HCT116 (cell line): ENCODE measurements around the gene CHST11. TPM values are rescaled to one million over a fixed set of nuclear protein-coding genes. Genes with fewer than 3 reads are reported as not detected.

Experiments used
- ATAC-seq: fragments of 200-7000 bp; cut with Tn5 transposase; 2 replicates; pipeline ENCODE4 v1.9.1; 2020; ENCODE audit warnings: mild to moderate bottlenecking, moderate library complexity
- BruUV-seq: library from RNA; stranded (reverse); fragments of 400-500 nt; replicated peaks from 2 replicates; lab custom pipeline; 2021; lab: Mats Ljungman, UMichigan
- CTCF ChIA-PET: fragments of 300-600 bp; sonication (Branson Sonifier 250); formaldehyde crosslinking; loops from one replicate; lab custom pipeline; 2021; ENCODE audit warnings: antibody characterized with exemption; lab: Charles Lee
- POLR2A ChIA-PET: fragments of 300-600, 350-600 bp; sonication (Branson Sonifier 250); formaldehyde crosslinking; loops from one replicate; lab custom pipeline; 2021; ENCODE audit warnings: antibody characterized with exemption; lab: Charles Lee
- RAD21 ChIA-PET, 2 experiments: fragments of 300-600 bp; sonication (Branson Sonifier 250); formaldehyde crosslinking; loops; one replicate each; lab custom pipeline; 2023; ENCODE audit warnings: low total read pairs in 2 of 2; ENCODE audit not compliant: uncharacterized antibody in 2 of 2, unreplicated experiment in 2 of 2, low non-redundant PET in 1 of 2; lab: Charles Lee
- DNase-seq: peaks from one replicate; pipeline ENCODE4 v3.0.0-alpha.2; 2010; ENCODE audit warnings: low read depth, low spot score
- H2AFZ ChIP-seq: fragments of 200-600 bp; shearing (Covaris generic), sonication (generic); 2 replicates; pipeline ENCODE4 v1.6.1; 2017; ENCODE audit warnings: low read depth, mixed run types, mixed read lengths, antibody characterized with exemption, low read length; ENCODE audit not compliant: poor library complexity, severe bottlenecking
- H3K27ac ChIP-seq: 2 replicates; pipeline ENCODE4 v1.5.1; 2012; ENCODE audit warnings: low read depth, low read length
- H3K27me3 ChIP-seq: fragments of 200-600 bp; sonication (generic); 2 replicates; pipeline ENCODE4 v1.6.1; 2016; ENCODE audit warnings: mixed run types, low read length, mixed read lengths; ENCODE audit not compliant: insufficient read depth
- H3K36me3 ChIP-seq, 2 experiments: fragments of 200-500 bp in 1 of 2; fragments of 200-600 bp in 1 of 2; sonication (Bioruptor generic) in 1 of 2; sonication (generic) in 1 of 2; 2 replicates each; pipeline versions ENCODE4 v1.5.1 to v1.6.1; 2014 to 2016; ENCODE audit warnings: low read length in 2 of 2, inconsistent platforms in 1 of 2, mixed read lengths in 1 of 2, mixed run types in 1 of 2; ENCODE audit not compliant: insufficient read depth in 2 of 2, control insufficient read depth in 1 of 2
- H3K4me1 ChIP-seq, 2 experiments: fragments of 200-600 bp in 1 of 2; sonication (generic) in 1 of 2; 2 replicates each; pipeline versions ENCODE4 v1.5.1 to v1.6.1; 2012 to 2017; ENCODE audit warnings: low read length in 2 of 2, inconsistent platforms in 1 of 2, mild to moderate bottlenecking in 1 of 2, mixed read lengths in 1 of 2, mixed run types in 1 of 2, moderate library complexity in 1 of 2; ENCODE audit not compliant: insufficient read depth in 2 of 2, control insufficient read depth in 1 of 2
- H3K4me2 ChIP-seq: fragments of 200-600 bp; sonication (generic); 2 replicates; pipeline ENCODE4 v1.6.1; 2017; ENCODE audit warnings: mixed run types, low read length, mixed read lengths
- H3K4me3 ChIP-seq, 2 experiments: fragments of 200-600 bp in 1 of 2; sonication (generic) in 1 of 2; replicated peaks in 1 of 2; 2 replicates each; pipeline ENCODE4 v1.5.1; 2011 to 2016; ENCODE audit warnings: low read length in 2 of 2, control low read depth in 1 of 2, low read depth in 1 of 2, mild to moderate bottlenecking in 1 of 2, mixed read lengths in 1 of 2, mixed run types in 1 of 2
- H3K79me2 ChIP-seq: fragments of 200-600 bp; sonication (generic); 2 replicates; pipeline ENCODE4 v1.6.1; 2017; ENCODE audit warnings: mild to moderate bottlenecking, mixed run types, low read length, moderate library complexity, mixed read lengths; ENCODE audit not compliant: insufficient read depth
- H3K9ac ChIP-seq: fragments of 200-600 bp; sonication (generic); 2 replicates; pipeline ENCODE4 v1.6.1; 2016; ENCODE audit warnings: low read length, mixed read lengths
- H3K9me2 ChIP-seq: fragments of 200-600 bp; sonication (generic), shearing (Covaris generic); 2 replicates; pipeline ENCODE4 v1.6.1; 2017; ENCODE audit warnings: mixed run types, mild to moderate bottlenecking, moderate library complexity; ENCODE audit not compliant: insufficient read depth
- H3K9me3 ChIP-seq, 2 experiments: fragments of 200-500 bp in 1 of 2; fragments of 200-600 bp in 1 of 2; sonication (Bioruptor generic) in 1 of 2; sonication (generic) in 1 of 2; 2 replicates each; pipeline ENCODE4 v1.6.1; 2014 to 2017; ENCODE audit warnings: low read length in 2 of 2, mixed read lengths in 2 of 2, inconsistent platforms in 1 of 2, low read depth in 1 of 2, mild to moderate bottlenecking in 1 of 2, mixed run types in 1 of 2, moderate library complexity in 1 of 2; ENCODE audit not compliant: control insufficient read depth in 1 of 2, insufficient read depth in 1 of 2
- H4K20me1 ChIP-seq: fragments of 200-600 bp; sonication (generic), shearing (Covaris generic); 2 replicates; pipeline ENCODE4 v1.6.1; 2017; ENCODE audit warnings: mixed run types, mild to moderate bottlenecking, moderate library complexity; ENCODE audit not compliant: insufficient read depth
- ATF3 ChIP-seq: IDR thresholded peaks from 2 replicates; pipeline ENCODE4 v1.6.1; 2012
- CBX3 ChIP-seq: IDR thresholded peaks from 2 replicates; pipeline ENCODE4 v1.6.1; 2012; ENCODE audit warnings: low read depth
- CEBPB ChIP-seq: IDR thresholded peaks from 2 replicates; pipeline ENCODE4 v1.6.1; 2012; ENCODE audit warnings: low read depth
- EGR1 ChIP-seq: IDR thresholded peaks from 2 replicates; pipeline ENCODE4 v1.6.1; 2012; ENCODE audit warnings: low read depth
- ELF1 ChIP-seq: IDR thresholded peaks from 2 replicates; pipeline ENCODE4 v1.6.1; 2012; ENCODE audit warnings: low read depth, borderline replicate concordance
- EZH2phosphoT487 ChIP-seq: fragments of 200-600 bp; IDR thresholded peaks from 2 replicates; pipeline ENCODE4 v1.6.1; 2018; ENCODE audit warnings: antibody characterized with exemption, borderline replicate concordance
- FOSL1 ChIP-seq: IDR thresholded peaks from 2 replicates; pipeline ENCODE4 v1.6.1; 2012; ENCODE audit warnings: low read depth
- JUND ChIP-seq: IDR thresholded peaks from 2 replicates; pipeline ENCODE4 v1.6.1; 2012
- POLR2A ChIP-seq: IDR thresholded peaks from 2 replicates; pipeline ENCODE4 v1.7.0; 2011; ENCODE audit warnings: borderline replicate concordance; ENCODE audit not compliant: insufficient read depth, insufficient read length; ENCODE audit errors: extremely low read depth
- POLR2AphosphoS5 ChIP-seq: IDR thresholded peaks from 2 replicates; pipeline ENCODE4 v1.6.1; 2011; ENCODE audit warnings: mild to moderate bottlenecking, low read depth, low read length, moderate library complexity
- RAD21 ChIP-seq: IDR thresholded peaks from 2 replicates; pipeline ENCODE4 v1.6.1; 2012; ENCODE audit warnings: low read depth, mild to moderate bottlenecking
- REST ChIP-seq: IDR thresholded peaks from 2 replicates; pipeline ENCODE4 v1.6.1; 2012; ENCODE audit warnings: low read depth
- SIN3A ChIP-seq: IDR thresholded peaks from 2 replicates; pipeline ENCODE4 v1.6.1; 2012; ENCODE audit warnings: low read depth
- SP1 ChIP-seq: IDR thresholded peaks from 2 replicates; pipeline ENCODE4 v1.6.1; 2012; ENCODE audit warnings: low read depth
- SRF ChIP-seq: IDR thresholded peaks from 2 replicates; pipeline ENCODE4 v1.6.1; 2012; ENCODE audit warnings: low read depth
- YY1 ChIP-seq: IDR thresholded peaks from 2 replicates; pipeline ENCODE4 v1.6.1; 2011; ENCODE audit warnings: low read length, low read depth, moderate library complexity, mild to moderate bottlenecking; ENCODE audit not compliant: insufficient replicate concordance; ENCODE audit errors: extremely low read depth
- ZBTB33 ChIP-seq: IDR thresholded peaks from 2 replicates; pipeline ENCODE4 v1.6.1; 2011; ENCODE audit warnings: mild to moderate bottlenecking, low read length, moderate library complexity; ENCODE audit not compliant: insufficient replicate concordance; ENCODE audit errors: extremely low read depth
- ZFX ChIP-seq: fragments of 450-650 bp; IDR thresholded peaks from 2 replicates; pipeline ENCODE4 v1.6.1; 2017
- ZNF274 ChIP-seq: fragments of 200-500 bp; sonication (Bioruptor generic); IDR thresholded peaks from 2 replicates; pipeline ENCODE4 v1.6.1; 2014; ENCODE audit warnings: mild to moderate bottlenecking, low read depth, low read length, inconsistent platforms
- intact Hi-C: fragments of 100-400 bp; cut with micrococcal nuclease; formaldehyde crosslinking; loops from 2 replicates; pipeline ENCODE4 v1.10.0; 2022
- total RNA-seq: library from RNA; stranded (reverse); gene quantifications from one replicate; pipeline ENCODE4 v1.2.1, GENCODE V29; 2021; ENCODE audit not compliant: unreplicated experiment

CHST11 gene
- total RNA-seq, 1 experiment from 2014 or later, result 10.1 TPM

- Histone ChIP-seq H3K9me3 (peaks cover 0 to 4% of the 10 kb centered on the region in 2 experiments; a peak in 1 of 4 replicates), H3K9me2 (no peaks in the 10 kb centered on the region), H3K27ac (no peak overlapping the region), H3K4me1 (peaks cover 4 to 15% of the 10 kb centered on the region in 2 experiments; a peak in 3 of 4 replicates), H3K36me3 (no peaks in the 10 kb centered on the region), H3K4me3 (no peak overlapping the region), H2AFZ (no peak overlapping the region), H4K20me1 (no peaks in the 10 kb centered on the region), H3K79me2 (no peaks in the 10 kb centered on the region), H3K4me2 (no peak overlapping the region), H3K27me3 (no peaks in the 10 kb centered on the region), H3K9ac (no peak overlapping the region)
- ChIA-PET RAD21 (no interaction called here), CTCF (no interaction called here), POLR2A (no interaction called here)
- ATAC-seq, result no peak
- TF ChIP-seq SP1 (no peak), SIN3A (no peak), YY1 (no peak), CEBPB (no peak), JUND (no peak), ZFX (no peak), POLR2A (no peak), CBX3 (no peak), RAD21 (no peak), ELF1 (no peak), EGR1 (no peak), SRF (no peak), ATF3 (no peak), ZNF274 (no peak), REST (no peak), POLR2AphosphoS5 (no peak), ZBTB33 (no peak), FOSL1 (no peak), EZH2phosphoT487 (no peak)
- no TSS peak for BruUV-seq
- no peak for DNase-seq
- intact Hi-C loops, result no loop called here
Observed at GRCh38 chr12:104553421-104553820, 96.7 kb downstream of the CHST11 start.
